Breast epithelium (tissue), 4 donors: ENCODE results near the gene FHIT. TPM values are rescaled to one million over a fixed set of nuclear protein-coding genes. Genes with fewer than 3 reads are reported as not detected.

ENCODE experiments used
- DNase-seq, 2 donors: peaks; one replicate each; pipeline ENCODE4 v3.0.0-alpha.2; 2019; ENCODE audit warnings: low spot score in 2 of 2
- H3K27ac ChIP-seq, 2 donors: fragments of 200-600 bp; sonication (generic) in 1 of 2; one replicate each; pipeline ENCODE4 v1.5.1; 2016 to 2019; ENCODE audit warnings: mild to moderate bottlenecking in 1 of 2
- H3K27me3 ChIP-seq, 2 donors: fragments of 200-600 bp; sonication (generic) in 1 of 2; one replicate each; pipeline versions ENCODE4 v1.5.1 to v1.6.0; 2017 to 2019; ENCODE audit warnings: control low read depth in 1 of 2, mild to moderate bottlenecking in 1 of 2
- H3K36me3 ChIP-seq: fragments of 200-600 bp; one replicate; pipeline ENCODE4 v1.5.1; 2019
- H3K4me1 ChIP-seq, 2 donors: fragments of 200-600 bp; sonication (generic); one replicate each; pipeline ENCODE4 v1.5.1; 2016 to 2019; ENCODE audit warnings: control low read depth in 1 of 2
- H3K4me3 ChIP-seq, 3 donors: fragments of 200-600 bp; sonication (generic); 1 replicate in 2 of 3; 2 replicates in 1 of 3; pipeline ENCODE4 v1.5.1; 2016 to 2019; ENCODE audit warnings: mild to moderate bottlenecking in 3 of 3, moderate library complexity in 2 of 3
- H3K9me3 ChIP-seq, 2 donors: fragments of 200-600 bp; sonication (generic) in 1 of 2; one replicate each; pipeline ENCODE4 v1.5.1; 2016 to 2019; ENCODE audit warnings: control low read depth in 1 of 2
- CTCF ChIP-seq, 3 donors: fragments of 450-650 bp; IDR thresholded peaks; one replicate each; pipeline ENCODE4 v1.5.1; 2016 to 2017; ENCODE audit warnings: antibody characterized with exemption in 3 of 3, mild to moderate bottlenecking in 3 of 3, moderate library complexity in 3 of 3
- POLR2A ChIP-seq: fragments of 450-650 bp; IDR thresholded peaks from one replicate; pipeline ENCODE4 v1.6.1; 2016; ENCODE audit warnings: antibody characterized with exemption, mild to moderate bottlenecking, moderate library complexity
- POLR2AphosphoS5 ChIP-seq, 3 donors: sonication (generic); formaldehyde crosslinking; IDR thresholded peaks; one replicate each; pipeline ENCODE4 v1.6.1; 2017; ENCODE audit warnings: antibody characterized with exemption in 3 of 3
- intact Hi-C: fragments of 100-400 bp; cut with DNase I; formaldehyde crosslinking; loops from one replicate; pipeline ENCODE4 v1.15.1; 2023; ENCODE audit warnings: low total_unique reads
- total RNA-seq, 3 donors: library from RNA; depleted of rRNA; stranded (reverse); fragments of >200 nt; gene quantifications; one replicate each; pipeline ENCODE4 v1.1.0, GENCODE V29; 2016

The FHIT gene
- total RNA-seq, 3 donors from 2014 or later: 9.0 to 19.2 (median 17.7) TPM

- Histone ChIP-seq H3K4me3 (no peak overlapping the region), H3K4me1 (no peaks in the 10 kb centered on the region), H3K9me3 (no peaks in the 10 kb centered on the region), H3K27me3 (no peaks in the 10 kb centered on the region), H3K36me3 (no peaks in the 10 kb centered on the region), H3K27ac (no peak overlapping the region)
- intact Hi-C loops: no loop called here
- no peak for TF ChIP-seq POLR2A
- no peak for TF ChIP-seq POLR2AphosphoS5 (IDR thresholded peaks at IDR 0.05)
- no peak for TF ChIP-seq CTCF (IDR thresholded peaks at IDR 0.05)
- DNase-seq: no peak
Measured at GRCh38 chr3:60582288-60582687, 669.0 kb downstream of the FHIT start.

- Histone ChIP-seq H3K27ac (no peak overlapping the region), H3K36me3 (no peaks in the 10 kb centered on the region), H3K27me3 (no peaks in the 10 kb centered on the region), H3K9me3 (no peaks in the 10 kb centered on the region), H3K4me3 (no peak overlapping the region), H3K4me1 (no peaks in the 10 kb centered on the region)
- intact Hi-C loops: no loop called here
- no peak for TF ChIP-seq POLR2A
- no peak for TF ChIP-seq POLR2AphosphoS5 (IDR thresholded peaks at IDR 0.05)
- DNase-seq: no peak
Measured at GRCh38 chr3:60580809-60581208, 670.4 kb downstream of the FHIT start.

- Histone ChIP-seq H3K9me3 (no peaks in the 10 kb centered on the region), H3K36me3 (no peaks in the 10 kb centered on the region), H3K27ac (no peak overlapping the region), H3K4me3 (no peak overlapping the region), H3K4me1 (no peaks in the 10 kb centered on the region), H3K27me3 (no peaks in the 10 kb centered on the region)
- DNase-seq: no peak
- TF ChIP-seq POLR2A: no peak
- no peak for TF ChIP-seq POLR2AphosphoS5 (IDR thresholded peaks at IDR 0.05)
- no peak for TF ChIP-seq CTCF (IDR thresholded peaks at IDR 0.05)
- intact Hi-C loops: no loop called here
Measured at GRCh38 chr3:60579734-60580133, 671.5 kb downstream of the FHIT start.

- Histone ChIP-seq H3K27me3 (no peaks in the 10 kb centered on the region), H3K4me3 (no peak overlapping the region), H3K4me1 (no peaks in the 10 kb centered on the region), H3K9me3 (no peaks in the 10 kb centered on the region), H3K27ac (no peak overlapping the region), H3K36me3 (no peaks in the 10 kb centered on the region)
- no peak for DNase-seq
- intact Hi-C loops: no loop called here
- TF ChIP-seq POLR2A (no peak), POLR2AphosphoS5 (IDR thresholded peaks at IDR 0.05) (no peak), CTCF (IDR thresholded peaks at IDR 0.05) (no peak)
Measured at GRCh38 chr3:60578936-60579335, 672.3 kb downstream of the FHIT start.

GRCh38 chr3:60577601-60578000 is 673.7 kb downstream of the FHIT start:
- no peaks in the 10 kb centered on the region for H3K36me3 ChIP-seq
- no peak overlapping the region for H3K27ac ChIP-seq
- TF ChIP-seq POLR2AphosphoS5 (IDR thresholded peaks at IDR 0.05) (no peak), POLR2A (no peak), CTCF (IDR thresholded peaks at IDR 0.05) (no peak)
- no peaks in the 10 kb centered on the region for H3K9me3 ChIP-seq
- no peaks in the 10 kb centered on the region for H3K27me3 ChIP-seq
- no peak for DNase-seq
- H3K4me1 ChIP-seq: no peaks in the 10 kb centered on the region
- intact Hi-C loops: no loop called here
- no peak overlapping the region for H3K4me3 ChIP-seq

GRCh38 chr3:60575718-60576272 is 675.5 kb downstream of the FHIT start:
- no peak overlapping the region for H3K27ac ChIP-seq
- no peak overlapping the region for H3K4me3 ChIP-seq
- no peak for TF ChIP-seq POLR2A
- no peak for TF ChIP-seq POLR2AphosphoS5 (IDR thresholded peaks at IDR 0.05)
- TF ChIP-seq CTCF (IDR thresholded peaks at IDR 0.05): no peak
- no peaks in the 10 kb centered on the region for H3K9me3 ChIP-seq
- no peaks in the 10 kb centered on the region for H3K36me3 ChIP-seq
- intact Hi-C loops: no loop called here
- DNase-seq: no peak
- H3K27me3 ChIP-seq: no peaks in the 10 kb centered on the region
- H3K4me1 ChIP-seq: no peaks in the 10 kb centered on the region
